Neural cell (in vitro differentiated cells): ENCODE measurements around the gene PLCB1.

Experiments
- EP300 ChIP-seq: fragments of 450-650 bp; conservative IDR thresholded peaks from 2 replicates; pipeline ENCODE4 v1.6.1; 2014; ENCODE audit warnings: antibody characterized with exemption, mild to moderate bottlenecking, moderate library complexity; ENCODE audit not compliant: poor library complexity, severe bottlenecking
- EZH2 ChIP-seq: fragments of 200-600, 300-800 bp; shearing (Covaris generic), sonication (generic); IDR thresholded peaks from 2 replicates; pipeline ENCODE4 v1.6.1; 2014; ENCODE audit warnings: antibody characterized with exemption, low read length, borderline replicate concordance, mild to moderate bottlenecking; ENCODE audit not compliant: insufficient read depth, poor library complexity, severe bottlenecking
- POLR2AphosphoS5 ChIP-seq: IDR thresholded peaks from 2 replicates; pipeline ENCODE4 v1.6.1; 2012
- TAF1 ChIP-seq: IDR thresholded peaks from 2 replicates; pipeline ENCODE4 v1.6.1; 2012; ENCODE audit warnings: low read depth
- TF ChIP-seq, protein P1 (sequence below): fragments of 450-650 bp; IDR thresholded peaks from 2 replicates; pipeline ENCODE4 v1.5.1; 2014; ENCODE audit warnings: antibody characterized with exemption, mild to moderate bottlenecking, moderate library complexity; ENCODE audit not compliant: poor library complexity, severe bottlenecking

DNA sequence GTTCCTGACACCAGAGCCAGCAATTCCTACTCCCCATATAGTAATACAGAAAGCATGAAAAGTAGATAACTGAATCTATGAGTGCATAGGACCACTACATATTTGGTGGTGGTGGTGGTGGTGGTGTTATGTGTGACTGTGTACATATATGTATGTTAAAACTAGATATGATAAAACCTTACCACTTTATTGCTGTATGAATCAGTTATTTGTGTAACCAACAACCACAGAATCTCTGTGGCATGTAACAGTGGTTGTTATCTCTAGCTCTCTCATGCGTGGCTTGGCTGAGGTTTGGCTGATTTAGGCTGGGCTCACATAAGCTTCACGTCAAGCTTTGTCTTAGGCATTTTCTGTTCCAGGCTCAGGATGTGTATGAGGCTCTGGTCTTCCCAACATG lies 55.7 kb downstream of the PLCB1 start:
- TF ChIP-seq, protein P1, sequence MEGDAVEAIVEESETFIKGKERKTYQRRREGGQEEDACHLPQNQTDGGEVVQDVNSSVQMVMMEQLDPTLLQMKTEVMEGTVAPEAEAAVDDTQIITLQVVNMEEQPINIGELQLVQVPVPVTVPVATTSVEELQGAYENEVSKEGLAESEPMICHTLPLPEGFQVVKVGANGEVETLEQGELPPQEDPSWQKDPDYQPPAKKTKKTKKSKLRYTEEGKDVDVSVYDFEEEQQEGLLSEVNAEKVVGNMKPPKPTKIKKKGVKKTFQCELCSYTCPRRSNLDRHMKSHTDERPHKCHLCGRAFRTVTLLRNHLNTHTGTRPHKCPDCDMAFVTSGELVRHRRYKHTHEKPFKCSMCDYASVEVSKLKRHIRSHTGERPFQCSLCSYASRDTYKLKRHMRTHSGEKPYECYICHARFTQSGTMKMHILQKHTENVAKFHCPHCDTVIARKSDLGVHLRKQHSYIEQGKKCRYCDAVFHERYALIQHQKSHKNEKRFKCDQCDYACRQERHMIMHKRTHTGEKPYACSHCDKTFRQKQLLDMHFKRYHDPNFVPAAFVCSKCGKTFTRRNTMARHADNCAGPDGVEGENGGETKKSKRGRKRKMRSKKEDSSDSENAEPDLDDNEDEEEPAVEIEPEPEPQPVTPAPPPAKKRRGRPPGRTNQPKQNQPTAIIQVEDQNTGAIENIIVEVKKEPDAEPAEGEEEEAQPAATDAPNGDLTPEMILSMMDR: no peak
- TF ChIP-seq POLR2AphosphoS5 (no peak), EZH2 (no peak), EP300 (no peak), TAF1 (no peak)
